CD4-positive, CD25-positive, alpha-beta regulatory T cell (primary cell): ENCODE results near the gene KLK11. TPM values are rescaled to one million over a fixed set of nuclear protein-coding genes. Genes with fewer than 3 reads are reported as not detected.

Source experiments
- ATAC-seq, 2 donors: fragments of 150-1000 bp; cut with Tn5 transposase; one replicate each; pipeline ENCODE4 v1.10.0; 2021; ENCODE audit warnings: low read depth in 2 of 2, moderate number of reproducible peaks in 2 of 2, moderate library complexity in 1 of 2
- DNase-seq, 3 donors: peaks; one replicate each; pipeline versions ENCODE4 v3.0.0 to v3.0.0-alpha.2; 2012 to 2022; ENCODE audit warnings: mixed read lengths in 1 of 3
- H3K27ac ChIP-seq: one replicate; pipeline ENCODE4 v1.7.0; 2013; ENCODE audit warnings: mild to moderate bottlenecking, low read length; ENCODE audit not compliant: insufficient read depth, poor library complexity, severe bottlenecking
- H3K27me3 ChIP-seq: one replicate; pipeline ENCODE4 v1.7.0; 2013; ENCODE audit warnings: low read length; ENCODE audit not compliant: control insufficient read depth, insufficient read depth
- H3K36me3 ChIP-seq: one replicate; pipeline ENCODE4 v1.7.0; 2013; ENCODE audit warnings: mild to moderate bottlenecking, low read length, moderate library complexity; ENCODE audit not compliant: control insufficient read depth, insufficient read depth
- H3K4me1 ChIP-seq: 2 replicates; pipeline ENCODE4 v1.7.0; 2013; ENCODE audit warnings: mild to moderate bottlenecking, low read length; ENCODE audit not compliant: insufficient read depth, control insufficient read depth, poor library complexity, severe bottlenecking
- H3K4me3 ChIP-seq: one replicate; pipeline ENCODE4 v1.7.0; 2013; ENCODE audit warnings: low read depth, mild to moderate bottlenecking, low read length, moderate library complexity
- H3K9me3 ChIP-seq, 2 experiments: 1 replicate in 1 of 2; 2 replicates in 1 of 2; pipeline ENCODE4 v1.7.0; 2013; ENCODE audit warnings: low read length in 2 of 2, mild to moderate bottlenecking in 1 of 2, moderate library complexity in 1 of 2; ENCODE audit not compliant: control insufficient read depth in 2 of 2
- H3K27ac Mint-ChIP-seq, 3 donors: one replicate each; pipeline ENCODE4 v1.8.0; 2020 to 2022; ENCODE audit warnings: mild to moderate bottlenecking in 3 of 3, mixed read lengths in 3 of 3, moderate library complexity in 2 of 3
- H3K27me3 Mint-ChIP-seq: one replicate; pipeline ENCODE4 v1.8.0; 2022; ENCODE audit warnings: mild to moderate bottlenecking, mixed read lengths
- H3K36me3 Mint-ChIP-seq: one replicate; pipeline ENCODE4 v1.8.0; 2020; ENCODE audit warnings: mixed read lengths
- H3K4me1 Mint-ChIP-seq, 4 donors: one replicate each; pipeline ENCODE4 v1.8.0; 2020 to 2022; ENCODE audit warnings: mixed read lengths in 4 of 4, mild to moderate bottlenecking in 1 of 4
- H3K4me3 Mint-ChIP-seq, 4 donors: one replicate each; pipeline ENCODE4 v1.8.0; 2020 to 2022; ENCODE audit warnings: mild to moderate bottlenecking in 4 of 4, mixed read lengths in 4 of 4, moderate library complexity in 3 of 4
- H3K9me3 Mint-ChIP-seq, 7 donors: one replicate each; pipeline ENCODE4 v1.8.0; 2020 to 2022; ENCODE audit warnings: mixed read lengths in 7 of 7, mild to moderate bottlenecking in 3 of 7, moderate library complexity in 2 of 7
- polyA plus RNA-seq, 4 donors: library from polyadenylated mRNA; unstranded; fragments of 300-500 nt; fragmentation: Illumina TruSeq; gene quantifications; one replicate each; pipeline ENCODE4 v1.2.3, GENCODE V29; 2021
- total RNA-seq: library from RNA; stranded (reverse); gene quantifications from one replicate; pipeline ENCODE4 v1.2.3, GENCODE V29; 2022

Gene KLK11
- total and polyA plus RNA-seq, 5 donors from 2014 or later, result not detected

DNA sequence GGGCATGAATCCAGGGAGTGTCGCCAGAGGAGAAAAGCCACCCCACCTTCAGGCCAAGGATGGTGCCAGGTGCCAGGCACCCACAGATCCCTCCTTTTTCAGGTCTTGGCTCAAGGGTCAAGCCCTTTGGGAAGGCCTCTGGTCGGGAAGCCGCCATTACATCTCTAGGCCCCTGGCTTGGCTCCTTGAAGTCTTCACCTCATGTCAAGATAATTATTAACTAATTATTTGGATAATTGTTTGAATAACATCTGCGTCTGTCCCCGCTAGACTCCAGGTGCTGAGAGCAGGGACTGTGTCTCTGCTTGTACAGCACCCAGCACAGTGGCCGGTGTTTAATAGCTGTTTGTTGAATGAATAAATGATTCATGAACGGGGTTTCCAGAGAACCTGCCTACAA is 37.2 kb upstream of the KLK11 start:
- no peak overlapping the region for H3K4me3 Mint-ChIP-seq
- Histone ChIP-seq H3K27ac (no peak overlapping the region), H3K36me3 (no peaks in the 10 kb centered on the region), H3K4me1 (no peaks in the 10 kb centered on the region), H3K4me3 (no peak overlapping the region), H3K27me3 (peaks cover 18% of the 10 kb centered on the region), H3K9me3 (no peaks in the 10 kb centered on the region)
- DNase-seq (no peak), ATAC-seq (no peak)
- peaks cover 0 to 6% (median 2%) of the 10 kb centered on the region in 7 donors for H3K9me3 Mint-ChIP-seq
- H3K27ac Mint-ChIP-seq, result no peak overlapping the region
- H3K4me1 Mint-ChIP-seq, result peaks cover 0 to 9% (median under 1%) of the 10 kb centered on the region in 4 donors
- peaks cover 3% of the 10 kb centered on the region for H3K36me3 Mint-ChIP-seq
- peaks cover 29% of the 10 kb centered on the region for H3K27me3 Mint-ChIP-seq

DNA sequence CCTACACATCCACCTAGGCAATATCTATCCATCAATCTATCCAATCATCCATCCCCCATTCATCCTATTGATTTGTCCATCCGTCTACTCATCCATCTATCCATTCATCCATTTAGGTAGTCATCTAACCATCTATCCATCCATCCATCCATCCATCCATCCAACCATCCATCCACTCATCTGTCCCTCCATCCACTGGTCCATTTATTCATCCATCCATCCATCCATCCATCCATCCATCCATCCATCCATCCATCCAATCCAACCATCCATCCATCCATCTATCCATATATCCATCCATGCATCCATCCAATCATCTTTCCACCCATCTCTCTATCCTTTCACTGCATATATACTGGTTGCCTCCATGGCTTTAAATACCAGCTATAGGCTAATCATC is 34.6 kb upstream of the KLK11 start:
- Histone ChIP-seq H3K4me3 (no peak overlapping the region), H3K36me3 (no peaks in the 10 kb centered on the region), H3K27me3 (peaks cover 19% of the 10 kb centered on the region), H3K4me1 (no peaks in the 10 kb centered on the region), H3K9me3 (no peaks in the 10 kb centered on the region), H3K27ac (no peak overlapping the region)
- Mint-ChIP-seq H3K4me1 (peaks cover 0 to 8% (median under 1%) of the 10 kb centered on the region in 4 donors), H3K36me3 (peaks cover 3% of the 10 kb centered on the region), H3K9me3 (peaks cover 0 to 4% (median 2%) of the 10 kb centered on the region in 7 donors), H3K27ac (peak overlapping the region in 1 of 3 donors; percentile 9), H3K4me3 (no peak overlapping the region), H3K27me3 (peaks cover 22% of the 10 kb centered on the region)
- no peak for DNase-seq
- ATAC-seq, result no peak

DNA sequence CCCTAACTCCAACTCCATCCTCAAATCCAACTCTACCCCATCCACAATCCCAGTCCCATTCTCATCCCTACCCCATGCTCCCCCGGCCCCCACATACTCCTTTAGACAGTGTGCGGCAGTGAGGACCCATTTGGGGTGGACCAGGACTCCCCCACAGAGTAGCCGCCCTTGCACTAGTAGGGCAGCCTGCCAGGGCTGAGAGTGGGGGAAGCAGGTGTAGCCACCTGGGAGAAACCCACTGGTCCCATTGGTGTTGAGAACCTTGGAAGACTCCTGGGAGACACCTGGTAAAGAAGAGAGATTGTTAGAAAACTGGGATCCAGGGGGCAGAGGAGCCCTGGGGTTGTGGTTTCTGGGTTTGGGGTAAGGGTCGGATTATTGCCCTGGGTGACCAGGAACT is 33.9 kb upstream of the KLK11 start:
- DNase-seq (no peak), ATAC-seq (no peak)
- Histone ChIP-seq H3K9me3 (no peaks in the 10 kb centered on the region), H3K36me3 (no peaks in the 10 kb centered on the region), H3K27me3 (peaks cover 17% of the 10 kb centered on the region), H3K27ac (no peak overlapping the region), H3K4me3 (no peak overlapping the region), H3K4me1 (no peaks in the 10 kb centered on the region)
- H3K4me3 Mint-ChIP-seq, result no peak overlapping the region
- H3K9me3 Mint-ChIP-seq, result peaks cover 0 to 4% (median 1%) of the 10 kb centered on the region in 7 donors
- H3K36me3 Mint-ChIP-seq, result peaks cover 3% of the 10 kb centered on the region
- peak overlapping the region in 1 of 3 donors; percentile 21 for H3K27ac Mint-ChIP-seq
- peaks cover 22% of the 10 kb centered on the region for H3K27me3 Mint-ChIP-seq
- peaks cover 0 to 6% (median under 1%) of the 10 kb centered on the region in 4 donors for H3K4me1 Mint-ChIP-seq

DNA sequence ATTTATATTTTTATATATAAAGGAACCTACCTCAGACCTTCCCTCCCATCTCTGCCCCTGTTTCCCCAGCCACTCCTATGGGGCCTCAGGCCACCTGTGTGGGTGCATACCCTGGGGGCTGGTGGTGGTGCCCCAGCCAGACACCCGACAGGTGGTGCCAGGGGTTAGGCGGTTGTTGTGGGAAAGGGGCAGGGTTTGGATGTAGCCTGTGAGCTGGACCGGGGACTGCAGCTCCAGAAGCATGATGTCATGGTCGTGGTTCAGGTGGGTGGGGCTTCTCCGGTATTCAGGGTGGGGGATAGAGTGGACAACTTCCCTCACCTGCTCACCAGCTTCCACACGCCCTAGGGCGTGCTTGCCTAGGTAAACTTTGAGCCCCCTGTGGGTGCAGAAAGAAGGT is 33.3 kb upstream of the KLK11 start:
- no peaks in the 10 kb centered on the region for H3K4me1 ChIP-seq
- H3K27ac Mint-ChIP-seq, result no peak overlapping the region
- H3K27me3 ChIP-seq, result peaks cover 17% of the 10 kb centered on the region
- H3K36me3 Mint-ChIP-seq, result peaks cover 3% of the 10 kb centered on the region
- H3K4me3 ChIP-seq, result no peak overlapping the region
- no peaks in the 10 kb centered on the region for H3K9me3 ChIP-seq
- no peak for ATAC-seq
- no peak overlapping the region for H3K27ac ChIP-seq
- no peak for DNase-seq
- no peaks in the 10 kb centered on the region for H3K36me3 ChIP-seq
- H3K9me3 Mint-ChIP-seq, result peaks cover 0 to 4% (median 0%) of the 10 kb centered on the region in 7 donors
- peaks cover 22% of the 10 kb centered on the region for H3K27me3 Mint-ChIP-seq
- H3K4me3 Mint-ChIP-seq, result no peak overlapping the region
- peaks cover 0 to 3% (median 0%) of the 10 kb centered on the region in 4 donors for H3K4me1 Mint-ChIP-seq

DNA sequence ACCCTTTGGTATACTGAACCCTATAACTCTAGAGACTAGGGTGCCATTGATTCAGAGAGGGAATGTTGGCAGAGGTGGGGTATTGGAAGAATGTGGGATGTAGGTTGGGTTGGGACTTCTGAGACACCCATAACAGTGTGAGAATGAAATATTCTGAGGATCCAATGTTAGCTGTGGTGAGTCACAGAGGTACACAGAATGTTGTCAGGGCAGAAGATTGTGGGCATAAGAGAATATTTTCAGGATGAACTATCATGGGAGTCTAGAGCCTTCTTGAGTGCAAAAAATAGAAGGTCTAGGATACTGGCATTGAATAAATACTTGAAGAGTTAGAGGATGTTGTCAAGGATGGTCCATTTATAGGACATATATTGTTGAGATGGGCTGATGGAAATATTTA is 29.4 kb upstream of the KLK11 start:
- Histone ChIP-seq H3K4me3 (no peak overlapping the region), H3K27me3 (peaks cover 7% of the 10 kb centered on the region), H3K9me3 (no peaks in the 10 kb centered on the region), H3K4me1 (no peaks in the 10 kb centered on the region), H3K27ac (no peak overlapping the region), H3K36me3 (no peaks in the 10 kb centered on the region)
- DNase-seq (no peak), ATAC-seq (no peak)
- H3K9me3 Mint-ChIP-seq, result peaks cover 0 to 6% (median 0%) of the 10 kb centered on the region in 7 donors
- no peak overlapping the region for H3K4me3 Mint-ChIP-seq
- H3K4me1 Mint-ChIP-seq, result no peaks in the 10 kb centered on the region
- peaks cover 13% of the 10 kb centered on the region for H3K27me3 Mint-ChIP-seq
- H3K27ac Mint-ChIP-seq, result no peak overlapping the region
- no peaks in the 10 kb centered on the region for H3K36me3 Mint-ChIP-seq

DNA sequence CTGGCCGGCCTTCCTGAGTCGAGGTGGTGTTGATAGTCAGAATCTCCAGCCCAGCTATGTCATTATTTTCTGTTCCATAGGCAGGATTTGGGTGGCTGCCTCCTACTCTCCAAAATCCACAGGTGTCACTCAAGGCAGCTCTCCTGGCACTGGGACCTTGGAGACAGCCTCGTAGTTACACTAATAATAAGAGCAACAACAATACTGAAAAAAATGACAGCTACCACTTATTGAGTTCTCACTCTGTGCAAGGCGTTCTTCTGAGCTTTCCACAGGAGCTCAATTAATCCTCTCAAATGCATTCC is 20.6 kb upstream of the KLK11 start:
- Mint-ChIP-seq H3K9me3 (peaks cover 0 to 5% (median 0%) of the 10 kb centered on the region in 7 donors), H3K4me1 (no peaks in the 10 kb centered on the region), H3K36me3 (peaks cover 5% of the 10 kb centered on the region), H3K4me3 (no peak overlapping the region), H3K27me3 (peaks cover 4% of the 10 kb centered on the region), H3K27ac (no peak overlapping the region)
- H3K4me1 ChIP-seq, result no peaks in the 10 kb centered on the region
- DNase-seq (no peak), ATAC-seq (no peak)
- no peaks in the 10 kb centered on the region for H3K36me3 ChIP-seq
- H3K9me3 ChIP-seq, result peaks cover 0 to 4% of the 10 kb centered on the region in 2 experiments
- no peak overlapping the region for H3K27ac ChIP-seq
- H3K4me3 ChIP-seq, result no peak overlapping the region
- peaks cover 2% of the 10 kb centered on the region for H3K27me3 ChIP-seq

DNA sequence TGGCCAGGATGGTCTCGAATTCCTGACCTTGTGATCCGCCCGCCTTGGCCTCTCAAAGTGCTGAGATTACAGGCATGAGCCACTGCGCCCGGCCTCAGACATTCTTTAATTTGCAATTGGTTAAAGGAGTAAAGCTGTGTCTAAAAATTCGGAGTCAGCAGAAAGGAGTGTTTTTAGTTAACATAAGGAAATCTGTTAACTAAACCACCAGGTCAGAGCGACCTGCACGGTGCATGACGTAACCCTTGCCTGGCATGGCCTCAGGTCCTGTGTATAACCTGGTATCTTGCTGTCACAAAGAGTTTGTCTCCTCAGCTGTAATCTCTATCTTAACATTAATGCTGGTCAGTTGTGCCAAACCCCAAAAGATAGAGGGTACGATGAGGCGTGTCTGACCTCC is 17.9 kb upstream of the KLK11 start:
- Histone ChIP-seq H3K4me3 (no peak overlapping the region), H3K27me3 (no peaks in the 10 kb centered on the region), H3K27ac (no peak overlapping the region), H3K36me3 (no peaks in the 10 kb centered on the region), H3K4me1 (no peaks in the 10 kb centered on the region), H3K9me3 (no peaks in the 10 kb centered on the region)
- H3K27ac Mint-ChIP-seq, result no peak overlapping the region
- peaks cover 5% of the 10 kb centered on the region for H3K36me3 Mint-ChIP-seq
- ATAC-seq (no peak), DNase-seq (no peak)
- H3K4me1 Mint-ChIP-seq, result no peaks in the 10 kb centered on the region
- peaks cover 0 to 3% (median 0%) of the 10 kb centered on the region in 7 donors for H3K9me3 Mint-ChIP-seq
- H3K4me3 Mint-ChIP-seq, result no peak overlapping the region
- no peaks in the 10 kb centered on the region for H3K27me3 Mint-ChIP-seq

DNA sequence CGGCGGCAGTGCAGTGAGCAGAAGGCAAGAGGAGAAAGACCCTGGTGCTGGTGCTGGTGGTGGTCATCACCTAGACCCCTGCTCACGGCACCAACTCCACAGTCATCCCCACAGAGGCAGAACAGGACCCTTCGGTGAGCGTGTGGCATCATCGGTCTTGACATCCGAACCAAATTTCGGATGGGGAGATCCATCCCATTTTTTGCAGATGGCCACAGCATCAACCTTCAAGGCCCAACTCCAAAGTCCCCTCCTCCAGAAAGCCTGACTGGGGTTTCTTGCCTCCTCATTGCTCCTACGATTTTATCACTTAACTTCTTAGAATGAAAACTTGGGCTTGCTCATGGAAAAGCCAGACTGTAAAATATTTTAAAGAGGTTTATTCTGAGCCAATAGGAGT is 17.1 kb upstream of the KLK11 start:
- DNase-seq, result no peak
- H3K36me3 Mint-ChIP-seq, result no peaks in the 10 kb centered on the region
- H3K9me3 Mint-ChIP-seq, result peaks cover 0 to 1% (median 0%) of the 10 kb centered on the region in 7 donors
- no peak for ATAC-seq
- Histone ChIP-seq H3K4me1 (no peaks in the 10 kb centered on the region), H3K9me3 (no peaks in the 10 kb centered on the region), H3K27ac (no peak overlapping the region), H3K4me3 (no peak overlapping the region), H3K36me3 (no peaks in the 10 kb centered on the region), H3K27me3 (no peaks in the 10 kb centered on the region)
- H3K27me3 Mint-ChIP-seq, result no peaks in the 10 kb centered on the region
- H3K27ac Mint-ChIP-seq, result no peak overlapping the region
- H3K4me1 Mint-ChIP-seq, result no peaks in the 10 kb centered on the region
- no peak overlapping the region for H3K4me3 Mint-ChIP-seq
